Astrocyte (in vitro differentiated cells and primary cell): Measurements from ENCODE around the gene TNNI3K. TPM values are rescaled to one million over a fixed set of nuclear protein-coding genes. Genes with fewer than 3 reads are reported as not detected.

Source experiments
- DNase-seq: peaks from one replicate; pipeline ENCODE4 v3.0.0-alpha.2; 2010; ENCODE audit warnings: low read depth
- FAIRE-seq: peaks from 2 replicates; lab custom pipeline; 2011; peaks lifted over from hg19 to GRCh38; lab: Jason Lieb, UNC
- H2AFZ ChIP-seq: 2 replicates; pipeline ENCODE4 v1.6.0; 2012; ENCODE audit warnings: low read depth, low read length, inconsistent platforms
- H3K27ac ChIP-seq: 2 replicates; pipeline ENCODE4 v1.5.1; 2011; ENCODE audit warnings: low read depth, low read length, inconsistent platforms
- H3K27me3 ChIP-seq: 2 replicates; pipeline ENCODE4 v1.6.0; 2011; ENCODE audit warnings: low read length, inconsistent platforms; ENCODE audit not compliant: insufficient read depth
- H3K36me3 ChIP-seq: 2 replicates; pipeline ENCODE4 v1.5.1; 2011; ENCODE audit warnings: low read length, inconsistent platforms; ENCODE audit not compliant: insufficient read depth
- H3K4me1 ChIP-seq: 2 replicates; pipeline ENCODE4 v1.5.1; 2011; ENCODE audit warnings: low read length, inconsistent platforms; ENCODE audit not compliant: insufficient read depth
- H3K4me2 ChIP-seq: 2 replicates; pipeline ENCODE4 v1.6.0; 2012; ENCODE audit warnings: low read length, inconsistent platforms
- H3K4me3 ChIP-seq: 2 replicates; pipeline ENCODE4 v1.5.1; 2011; ENCODE audit warnings: low read depth, mild to moderate bottlenecking, low read length, inconsistent platforms; ENCODE audit not compliant: insufficient read depth
- H3K79me2 ChIP-seq: 2 replicates; pipeline ENCODE4 v1.6.0; 2012; ENCODE audit warnings: mild to moderate bottlenecking, low read length, inconsistent platforms; ENCODE audit not compliant: insufficient read depth
- H3K9ac ChIP-seq: 2 replicates; pipeline ENCODE4 v1.6.0; 2012; ENCODE audit warnings: mild to moderate bottlenecking, low read length, inconsistent platforms
- H3K9me3 ChIP-seq: 2 replicates; pipeline ENCODE4 v1.5.1; 2012; ENCODE audit warnings: low read depth, mild to moderate bottlenecking, low read length, inconsistent platforms; ENCODE audit not compliant: insufficient read depth
- H4K20me1 ChIP-seq: 2 replicates; pipeline ENCODE4 v1.6.0; 2012; ENCODE audit warnings: low read length, inconsistent platforms; ENCODE audit not compliant: insufficient read depth
- H3K27ac Mint-ChIP-seq: one replicate; pipeline ENCODE4 v1.8.0; 2021; ENCODE audit warnings: mild to moderate bottlenecking, mixed read lengths; ENCODE audit not compliant: unreplicated experiment
- H3K27me3 Mint-ChIP-seq: one replicate; pipeline ENCODE4 v1.8.0; 2021; ENCODE audit warnings: low read depth, mixed read lengths; ENCODE audit not compliant: unreplicated experiment
- H3K36me3 Mint-ChIP-seq: one replicate; pipeline ENCODE4 v1.8.0; 2021; ENCODE audit warnings: low read depth, mixed read lengths; ENCODE audit not compliant: unreplicated experiment
- H3K4me1 Mint-ChIP-seq: one replicate; pipeline ENCODE4 v1.8.0; 2021; ENCODE audit warnings: low read depth, mixed read lengths; ENCODE audit not compliant: unreplicated experiment
- H3K4me3 Mint-ChIP-seq: one replicate; pipeline ENCODE4 v1.8.0; 2021; ENCODE audit warnings: mild to moderate bottlenecking, moderate library complexity, mixed read lengths; ENCODE audit not compliant: unreplicated experiment
- H3K9me3 Mint-ChIP-seq: one replicate; pipeline ENCODE4 v1.8.0; 2021; ENCODE audit warnings: mild to moderate bottlenecking, mixed read lengths; ENCODE audit not compliant: unreplicated experiment
- CTCF ChIP-seq: IDR thresholded peaks from 2 replicates; pipeline ENCODE4 v1.5.1; 2011; ENCODE audit warnings: low read depth, mild to moderate bottlenecking, inconsistent platforms, low read length, moderate library complexity; ENCODE audit not compliant: insufficient read depth
- EZH2 ChIP-seq: IDR thresholded peaks from 2 replicates; pipeline ENCODE4 v1.6.1; 2012; ENCODE audit warnings: mild to moderate bottlenecking, low read length, inconsistent platforms; ENCODE audit not compliant: insufficient read depth
- total RNA-seq: library from RNA; stranded (reverse); gene quantifications from 2 replicates; pipeline ENCODE4 v1.2.1, GENCODE V29; 2021

Gene TNNI3K
- total RNA-seq, 1 donor from 2014 or later = 0.45 TPM

DNA sequence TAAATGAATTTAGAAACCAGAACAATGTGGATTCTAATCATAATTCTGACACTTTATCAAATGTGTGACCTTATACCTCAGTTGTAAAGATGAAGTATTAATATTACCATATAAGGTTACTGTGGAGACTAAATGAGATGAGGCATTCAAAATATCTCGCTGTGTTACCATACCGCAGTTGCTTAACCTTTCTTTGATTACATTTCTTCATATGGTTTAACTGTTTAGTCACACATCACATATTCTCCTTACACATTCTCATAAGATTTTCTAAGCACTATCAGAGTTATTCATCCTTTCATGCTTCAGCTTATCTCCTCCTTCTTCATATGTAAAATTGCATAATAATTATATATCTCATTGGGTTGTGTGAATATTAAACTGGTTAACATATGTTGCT, 188.3 kb downstream of the TNNI3K start:
- H3K27me3 Mint-ChIP-seq = no peaks in the 10 kb centered on the region
- H3K27ac Mint-ChIP-seq = no peak overlapping the region
- no peaks in the 10 kb centered on the region for H3K36me3 Mint-ChIP-seq
- no peak overlapping the region for H3K9ac ChIP-seq
- no peak overlapping the region for H3K4me3 ChIP-seq
- no peaks in the 10 kb centered on the region for H3K9me3 Mint-ChIP-seq
- H3K36me3 ChIP-seq = no peaks in the 10 kb centered on the region
- H3K27ac ChIP-seq = no peak overlapping the region
- peaks cover 35% of the 10 kb centered on the region for H3K4me1 Mint-ChIP-seq
- no peak for DNase-seq
- no peak overlapping the region for H2AFZ ChIP-seq
- H3K9me3 ChIP-seq = no peaks in the 10 kb centered on the region
- no peak for FAIRE-seq
- no peaks in the 10 kb centered on the region for H3K27me3 ChIP-seq
- no peak overlapping the region for H3K4me3 Mint-ChIP-seq
- H4K20me1 ChIP-seq = no peaks in the 10 kb centered on the region
- peaks cover 18% of the 10 kb centered on the region for H3K4me1 ChIP-seq
- no peak for TF ChIP-seq EZH2
- no peak for TF ChIP-seq CTCF
- H3K4me2 ChIP-seq = no peak overlapping the region
- no peaks in the 10 kb centered on the region for H3K79me2 ChIP-seq

DNA sequence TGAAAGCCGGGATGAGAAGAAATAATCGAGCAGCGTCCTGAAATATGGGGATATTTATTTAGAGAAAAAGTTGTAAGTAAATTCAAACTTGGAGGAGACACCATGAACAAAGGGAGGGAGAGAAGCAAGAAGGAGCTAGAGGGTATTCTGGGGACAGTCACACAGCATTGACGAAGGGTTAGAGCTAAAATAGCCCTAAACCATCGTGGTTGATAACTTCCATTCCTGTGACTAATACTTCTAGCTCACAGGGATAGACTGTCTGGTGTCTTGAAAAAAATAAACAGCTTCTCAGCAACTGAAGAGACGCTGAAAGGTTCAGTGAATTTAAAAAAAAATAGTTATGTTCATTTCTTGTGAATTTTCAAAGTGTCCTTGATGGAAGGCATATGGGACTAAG, 190.5 kb downstream of the TNNI3K start:
- H2AFZ ChIP-seq = no peak overlapping the region
- no peaks in the 10 kb centered on the region for H3K27me3 ChIP-seq
- Mint-ChIP-seq H3K9me3 (no peaks in the 10 kb centered on the region), H3K4me1 (peaks cover 37% of the 10 kb centered on the region), H3K4me3 (peak overlapping the region; percentile 13), H3K27ac (peak overlapping the region; percentile 70), H3K36me3 (no peaks in the 10 kb centered on the region), H3K27me3 (no peaks in the 10 kb centered on the region)
- no peaks in the 10 kb centered on the region for H3K79me2 ChIP-seq
- TF ChIP-seq CTCF (no peak), EZH2 (no peak)
- H3K4me1 ChIP-seq = peaks cover 18% of the 10 kb centered on the region
- no peak for FAIRE-seq
- no peak overlapping the region for H3K4me3 ChIP-seq
- peak; percentile 40 for DNase-seq
- H3K27ac ChIP-seq = peak overlapping the region; percentile 16
- peak overlapping the region; percentile 56 for H3K4me2 ChIP-seq
- H3K36me3 ChIP-seq = no peaks in the 10 kb centered on the region
- H3K9me3 ChIP-seq = no peaks in the 10 kb centered on the region
- H3K9ac ChIP-seq = no peak overlapping the region
- H4K20me1 ChIP-seq = no peaks in the 10 kb centered on the region

DNA sequence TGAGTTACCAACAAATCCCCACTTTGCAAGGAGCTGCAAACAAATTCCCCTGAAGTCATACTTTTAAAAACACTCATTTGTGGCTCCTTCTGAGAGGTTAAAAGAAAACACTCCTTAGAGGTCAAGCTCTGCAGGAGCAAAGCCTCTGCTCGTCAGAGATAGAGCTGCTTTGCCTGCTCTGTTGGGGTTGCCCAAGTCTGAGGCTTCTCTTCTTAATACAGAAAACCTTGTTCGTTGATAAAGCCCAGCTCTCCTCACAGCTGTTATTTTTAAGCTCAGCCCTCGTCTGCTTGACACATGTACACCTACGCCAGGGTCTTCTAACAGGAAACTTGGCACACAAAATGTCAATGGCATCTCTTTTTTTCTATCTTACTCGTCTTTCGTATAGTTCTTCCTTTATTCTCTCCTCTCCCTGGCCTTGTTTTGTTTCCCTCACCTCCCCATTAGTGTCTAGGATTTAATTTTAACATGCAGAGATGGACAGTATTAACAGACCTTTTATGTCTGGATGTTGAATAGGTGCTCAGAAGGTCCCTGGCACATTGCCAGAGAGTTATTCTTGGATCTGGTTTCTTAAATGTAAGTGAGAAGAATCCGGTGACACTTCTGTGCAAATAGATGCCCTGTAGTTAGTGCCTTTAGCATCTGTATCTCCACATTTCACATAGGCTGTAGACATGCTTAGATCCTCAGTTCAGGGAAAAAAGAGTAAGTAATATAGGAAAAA, 191.2 kb downstream of the TNNI3K start:
- Histone ChIP-seq H2AFZ (no peak overlapping the region), H3K27me3 (no peaks in the 10 kb centered on the region), H3K79me2 (no peaks in the 10 kb centered on the region), H3K27ac (peak overlapping the region; percentile 16), H4K20me1 (no peaks in the 10 kb centered on the region), H3K4me2 (peak overlapping the region; percentile 56), H3K4me1 (peaks cover 18% of the 10 kb centered on the region), H3K36me3 (no peaks in the 10 kb centered on the region), H3K9me3 (no peaks in the 10 kb centered on the region), H3K9ac (peak overlapping the region; percentile 21), H3K4me3 (no peak overlapping the region)
- H3K9me3 Mint-ChIP-seq = no peaks in the 10 kb centered on the region
- FAIRE-seq = no peak
- H3K36me3 Mint-ChIP-seq = no peaks in the 10 kb centered on the region
- H3K4me1 Mint-ChIP-seq = peaks cover 38% of the 10 kb centered on the region
- TF ChIP-seq EZH2 (no peak), CTCF (no peak)
- no peak overlapping the region for H3K4me3 Mint-ChIP-seq
- no peaks in the 10 kb centered on the region for H3K27me3 Mint-ChIP-seq
- peak; percentile 5 for DNase-seq
- peak overlapping the region; percentile 70 for H3K27ac Mint-ChIP-seq
